Stimulated activated CD8-positive, alpha-beta memory T cell treated with anti-CD3 and anti-CD28 coated beads, Interleukin-12 subunit alpha, Interleukin-12 subunit beta, amount 100 ng/mL, for 1 hour (primary cell): ENCODE data around the gene PGAP6.
"Not testable (repeated sequence)": the region's sequence is repeated elsewhere in the genome, so short reads cannot be mapped to it uniquely, and the experiment has no call there.

Source experiments
- DNase-seq: peaks from one replicate; pipeline ENCODE4 v3.0.0-alpha.2; 2020; ENCODE audit warnings: low read depth

PGAP6 gene

GRCh38 chr16:378113-378820, 3.5 kb downstream of the PGAP6 start:
- DNase-seq = not testable (repeated sequence)

DNA sequence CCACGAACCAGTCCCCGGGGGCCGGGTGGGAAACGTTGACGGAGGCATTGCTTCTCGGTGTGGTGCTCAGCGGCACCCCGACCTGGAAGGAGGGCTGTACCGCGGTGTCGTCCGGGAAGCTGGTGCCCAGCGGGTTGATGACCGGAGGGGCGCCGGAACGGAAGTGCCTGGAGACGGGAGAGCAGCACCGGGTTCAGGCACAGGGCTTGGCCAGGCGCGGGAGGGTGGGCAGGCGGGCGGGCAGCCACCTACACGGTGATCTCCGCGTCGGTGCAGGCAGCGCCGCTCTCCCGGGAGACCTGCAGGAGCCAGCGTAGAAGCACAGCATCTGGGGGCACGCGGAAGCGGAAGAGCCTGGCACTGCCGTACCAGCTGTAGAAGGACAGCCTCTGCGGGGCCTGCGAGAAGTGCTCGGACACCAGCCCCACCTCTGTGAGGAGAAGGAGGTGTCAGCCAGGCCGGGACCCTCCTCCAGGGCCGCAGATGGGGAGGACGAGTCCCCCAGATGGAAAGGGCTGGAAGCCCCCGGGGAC, 4.3 kb downstream of the PGAP6 start:
- DNase-seq = no peak

DNA sequence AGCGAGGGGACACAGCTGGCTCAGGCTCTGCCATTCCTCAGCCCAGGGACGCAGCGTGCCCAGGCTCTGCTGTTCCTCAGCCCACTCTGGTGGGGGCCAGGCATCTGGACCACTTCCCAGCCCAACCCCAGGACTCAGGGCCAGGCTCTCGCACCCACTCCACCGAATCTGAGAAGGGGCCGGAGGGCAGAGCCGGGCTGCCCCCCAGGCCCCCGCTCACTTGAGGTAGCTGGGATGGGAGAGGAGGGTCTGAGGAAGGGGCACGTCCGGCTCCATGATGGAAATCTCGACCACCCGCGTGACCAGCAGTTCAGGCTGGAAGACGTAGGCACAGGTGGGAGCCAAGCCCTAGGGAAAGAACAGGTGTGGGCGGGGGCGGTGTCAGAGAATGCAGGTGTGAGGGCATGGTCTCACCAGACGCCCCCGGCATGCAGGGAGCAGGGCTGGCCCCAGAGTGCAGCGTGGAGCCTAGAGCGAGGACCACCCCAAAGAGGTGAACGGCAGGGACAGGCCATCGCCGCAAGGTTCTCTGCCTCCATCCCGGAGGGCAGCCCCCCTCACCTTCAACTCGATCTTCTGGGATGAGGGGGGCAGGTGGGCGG, 4.9 kb downstream of the PGAP6 start:
- DNase-seq = no peak

- DNase-seq = no peak
Measured at GRCh38 chr16:375927-376816, 5.6 kb downstream of the PGAP6 start.

DNA sequence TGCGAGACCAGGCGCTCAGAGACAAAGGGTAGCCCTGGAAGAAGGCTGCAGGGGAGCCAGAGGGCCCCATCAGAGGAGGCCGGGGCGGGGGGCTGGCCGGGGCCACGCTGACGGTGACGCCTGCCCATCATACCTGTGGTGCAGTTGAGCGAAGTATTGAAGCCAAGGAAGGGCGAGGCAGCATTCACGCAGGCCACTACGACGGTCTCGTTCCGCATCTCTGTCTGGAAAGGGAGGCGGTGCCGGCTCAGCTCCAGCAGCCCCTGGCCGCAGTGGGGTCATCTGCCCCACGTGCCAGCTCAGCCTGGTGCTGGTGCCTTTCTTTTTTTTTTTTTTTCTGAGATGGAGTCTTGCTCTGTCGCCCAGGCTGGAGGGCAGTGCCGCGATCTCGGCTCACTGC, 6.6 kb downstream of the PGAP6 start:
- DNase-seq = no peak

GRCh38 chr16:374616-374926, 7.2 kb downstream of the PGAP6 start:
- no peak for DNase-seq

- no peak for DNase-seq
Measured at GRCh38 chr16:373848-374615, 7.7 kb downstream of the PGAP6 start.

- no peak for DNase-seq
Measured at GRCh38 chr16:373020-373598, 8.7 kb downstream of the PGAP6 start.

DNA sequence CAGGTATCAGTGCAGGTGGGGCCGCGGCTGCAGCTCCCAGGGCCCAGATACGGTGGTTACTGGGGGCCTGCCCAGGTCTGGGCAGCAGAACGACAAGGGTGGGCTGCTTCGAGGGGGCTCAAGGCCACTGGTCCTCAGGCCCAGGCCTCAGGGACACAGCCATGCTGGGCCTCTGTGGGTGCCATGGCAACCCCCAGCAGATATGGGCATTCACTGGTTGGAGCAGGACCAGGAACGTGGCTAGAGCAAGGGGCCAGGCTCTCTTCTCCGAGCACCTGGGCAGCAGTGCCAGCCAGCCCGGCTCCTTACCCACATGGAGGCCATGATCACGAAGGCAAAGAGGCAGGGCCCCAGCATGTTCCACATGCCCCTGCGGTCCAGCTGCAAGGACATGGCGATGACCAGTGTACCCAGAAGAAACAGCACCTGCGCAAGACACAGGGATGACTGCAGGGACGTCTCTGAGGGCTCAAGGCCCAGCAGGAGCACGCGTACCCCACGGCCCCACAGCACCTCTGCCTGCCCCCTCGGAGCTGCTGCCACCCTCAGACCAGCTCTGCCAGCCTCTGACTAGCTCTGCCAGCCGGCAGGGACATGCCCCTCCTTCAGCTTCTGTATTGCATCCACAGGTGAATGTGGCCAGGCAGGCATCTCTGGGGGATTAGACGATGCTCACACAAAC, 9.3 kb downstream of the PGAP6 start:
- no peak for DNase-seq

DNA sequence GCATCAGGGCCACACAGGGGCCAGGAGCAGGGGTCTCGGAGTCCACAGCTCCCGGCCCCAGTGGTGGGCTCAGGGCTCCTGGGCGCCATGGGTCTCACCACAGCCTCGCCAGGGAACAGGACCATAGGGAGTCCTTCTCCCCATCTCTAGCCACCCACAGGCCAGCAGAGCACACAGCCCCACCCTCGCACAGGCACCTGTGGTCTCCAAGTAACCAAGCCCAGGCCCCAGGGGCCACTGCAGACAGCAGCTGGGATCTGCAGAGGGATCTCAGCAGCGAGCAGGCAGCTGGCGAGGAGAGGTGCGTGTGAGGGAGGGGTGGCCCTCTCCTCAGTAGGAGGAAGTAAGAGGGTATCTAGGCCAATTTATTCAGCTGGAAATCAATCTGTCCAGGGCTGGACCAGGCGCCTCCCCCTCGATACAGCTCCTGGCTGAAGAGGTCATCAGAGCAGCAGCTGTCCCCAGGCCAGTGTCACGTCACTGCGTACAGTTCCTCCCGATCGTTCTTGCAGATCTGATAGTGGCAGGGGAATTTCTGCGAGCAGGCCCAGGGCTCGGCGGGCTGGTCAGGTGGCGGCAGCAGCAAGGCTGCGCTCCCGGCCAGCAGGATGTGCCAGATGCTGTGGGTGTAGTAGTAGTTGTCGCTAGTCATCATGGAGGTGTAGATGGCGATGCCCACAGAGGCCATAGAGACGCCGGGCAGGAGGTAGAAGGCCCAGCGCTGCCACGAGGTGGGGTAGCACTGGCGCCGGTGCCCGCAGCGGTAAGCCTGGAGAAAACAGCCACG, 10.1 kb downstream of the PGAP6 start:
- no peak for DNase-seq

- no peak for DNase-seq
Measured at GRCh38 chr16:370979-371514, 10.7 kb downstream of the PGAP6 start.

DNA sequence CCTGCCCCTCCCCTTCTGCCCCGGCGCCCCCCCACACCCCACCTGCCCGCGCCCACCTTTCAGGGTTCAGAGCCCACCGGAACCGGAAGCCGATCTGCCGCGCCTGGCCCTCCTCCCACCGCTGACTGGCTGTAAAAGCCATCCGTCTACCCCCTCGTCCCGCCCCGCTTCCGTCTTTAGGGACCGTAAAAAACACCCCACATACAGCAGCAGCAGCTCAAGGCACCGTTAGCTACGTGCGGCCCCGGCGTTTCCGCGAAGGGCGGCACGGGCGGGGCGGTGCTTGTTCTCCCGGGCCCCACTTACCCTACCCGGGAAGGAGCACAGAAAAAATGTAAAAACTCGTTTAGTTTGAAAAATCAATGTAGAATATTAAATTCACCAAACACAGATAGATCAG, 11.3 kb downstream of the PGAP6 start, which contains the start of gene MRPL28:
MRPL28 (minus strand) TSS at position 96 of the 400 bp plus-strand sequence. CDS start 320 bp downstream, outside the sequence.
- peak; percentile 87 for DNase-seq

DNA sequence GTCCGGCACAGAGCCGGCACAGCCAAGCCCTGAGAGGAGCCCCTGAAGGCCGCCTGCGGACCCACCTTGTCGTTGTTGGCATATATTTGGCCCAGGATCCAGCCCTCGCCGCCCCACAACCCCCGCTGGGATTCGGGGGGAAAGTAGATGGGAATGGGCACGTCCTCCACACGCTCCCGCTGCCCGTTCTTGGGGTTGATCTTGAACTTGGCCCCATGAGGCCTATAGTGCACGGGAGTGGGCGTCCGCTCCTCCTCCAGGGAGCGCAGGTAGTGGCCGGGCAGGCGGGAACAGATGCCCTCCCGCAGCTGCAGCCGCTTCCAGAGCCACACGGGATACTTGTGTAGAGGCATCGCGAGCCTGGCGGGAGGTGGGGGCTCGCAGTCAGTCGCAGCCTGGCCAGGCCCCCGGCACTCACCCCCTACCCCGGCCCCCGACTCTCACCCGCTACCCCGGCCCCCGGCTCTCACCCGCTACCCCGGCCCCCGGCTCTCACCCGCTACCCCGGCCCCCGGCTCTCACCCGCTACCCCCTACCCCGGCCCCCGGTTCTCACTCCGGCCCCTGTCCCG, 11.8 kb downstream of the PGAP6 start:
- DNase-seq = no peak

- DNase-seq = no peak
Measured at GRCh38 chr16:369275-369865, 12.4 kb downstream of the PGAP6 start.

- no peak for DNase-seq
Measured at GRCh38 chr16:368388-369158, 13.2 kb downstream of the PGAP6 start.

- DNase-seq = no peak
Measured at GRCh38 chr16:367333-367903, 14.4 kb downstream of the PGAP6 start.

- no peak for DNase-seq
Measured at GRCh38 chr16:366476-366875, 15.3 kb downstream of the PGAP6 start.
